Islet precursor cell (in vitro differentiated cells): ENCODE measurements around the gene RABL2B.

Experiments used
- DNase-seq: peaks from one replicate; pipeline ENCODE4 v3.0.0-alpha.2; 2018

The RABL2B gene

GRCh38 chr22:50737728-50738648, 45.4 kb downstream of the RABL2B start, which contains the start of gene ACR:
Gene ACR, plus strand, starts transcription at chr22:50738204. Its CDS starts 32 bp downstream, at chr22:50738236.
- DNase-seq: peak; percentile 44

- no peak for DNase-seq
Observed at GRCh38 chr22:50735739-50736030, 47.8 kb downstream of the RABL2B start.

- DNase-seq: no peak
Observed at GRCh38 chr22:50734986-50735738, 48.3 kb downstream of the RABL2B start.

- DNase-seq: no peak
Observed at GRCh38 chr22:50734343-50734771, 49.1 kb downstream of the RABL2B start.

- no peak for DNase-seq
Observed at GRCh38 chr22:50733521-50734342, 49.7 kb downstream of the RABL2B start.

- DNase-seq: no peak
Observed at GRCh38 chr22:50732681-50733080, 50.8 kb downstream of the RABL2B start.

- no peak for DNase-seq
Observed at GRCh38 chr22:50731811-50732624, 51.4 kb downstream of the RABL2B start.

GRCh38 chr22:50730941-50731661, 52.3 kb downstream of the RABL2B start:
- no peak for DNase-seq

- DNase-seq: no peak
Observed at GRCh38 chr22:50730013-50730891, 53.2 kb downstream of the RABL2B start.

GRCh38 chr22:50729391-50730012, 53.9 kb downstream of the RABL2B start:
- no peak for DNase-seq

- DNase-seq: no peak
Observed at GRCh38 chr22:50728523-50728931, 54.9 kb downstream of the RABL2B start.

GRCh38 chr22:50727678-50728522, 55.5 kb downstream of the RABL2B start:
- DNase-seq: no peak

GRCh38 chr22:50726643-50727340, 56.6 kb downstream of the RABL2B start:
- no peak for DNase-seq

- DNase-seq: no peak
Observed at GRCh38 chr22:50725597-50725996, 57.8 kb downstream of the RABL2B start.

GRCh38 chr22:50724616-50725015, 58.8 kb downstream of the RABL2B start:
- no peak for DNase-seq

GRCh38 chr22:50723991-50724390, 59.4 kb downstream of the RABL2B start:
- DNase-seq: no peak

- no peak for DNase-seq
Observed at GRCh38 chr22:50722716-50723428, 60.6 kb downstream of the RABL2B start.
